IMR-90 (cell line): ENCODE data around the gene RAVER1.

Source experiments
- CHD1 ChIP-seq: IDR thresholded peaks from 2 replicates; pipeline ENCODE4 v1.6.1; 2012; ENCODE audit warnings: low read depth, low read length, improper control_type of control experiment
- FOS ChIP-seq: fragments of 150-350 bp; IDR thresholded peaks from 2 replicates; pipeline ENCODE4 v1.6.1; 2016; ENCODE audit warnings: low read depth, low read length
- MXI1 ChIP-seq: IDR thresholded peaks from 2 replicates; pipeline ENCODE4 v1.6.1; 2012; ENCODE audit warnings: low read depth, mild to moderate bottlenecking, low read length, moderate library complexity, borderline replicate concordance
- NFE2L2 ChIP-seq: fragments of 150-350 bp; IDR thresholded peaks from 2 replicates; pipeline ENCODE4 v1.6.1; 2016; ENCODE audit warnings: low read depth, mild to moderate bottlenecking, low read length
- POLR2A ChIP-seq: IDR thresholded peaks from 2 replicates; pipeline ENCODE4 v1.6.1; 2012; ENCODE audit warnings: mild to moderate bottlenecking, low read depth, low read length
- RFX5 ChIP-seq: IDR thresholded peaks from 2 replicates; pipeline ENCODE4 v1.8.0; 2012; ENCODE audit warnings: low read depth, mild to moderate bottlenecking, low read length, moderate library complexity
- SMC3 ChIP-seq: fragments of 150-350 bp; IDR thresholded peaks from 2 replicates; pipeline ENCODE4 v1.6.1; 2016; ENCODE audit warnings: low read depth, mild to moderate bottlenecking, antibody characterized with exemption, low read length, moderate library complexity
- TF ChIP-seq, protein P1 (sequence below): conservative IDR thresholded peaks from 2 replicates; pipeline ENCODE4 v1.5.1; 2012; ENCODE audit warnings: mild to moderate bottlenecking, low read depth, low read length, improper control_type of control experiment
- TF ChIP-seq, protein P2 (sequence below): fragments of 150-350 bp; IDR thresholded peaks from 2 replicates; pipeline ENCODE4 v1.6.1; 2016; ENCODE audit warnings: low read depth, mild to moderate bottlenecking, low read length, moderate library complexity, borderline replicate concordance
- TF ChIP-seq, protein P3 (sequence below): fragments of 150-350 bp; IDR thresholded peaks from 2 replicates; pipeline ENCODE4 v1.6.1; 2017; ENCODE audit warnings: mild to moderate bottlenecking, antibody characterized with exemption, low read length, low read depth

DNA sequence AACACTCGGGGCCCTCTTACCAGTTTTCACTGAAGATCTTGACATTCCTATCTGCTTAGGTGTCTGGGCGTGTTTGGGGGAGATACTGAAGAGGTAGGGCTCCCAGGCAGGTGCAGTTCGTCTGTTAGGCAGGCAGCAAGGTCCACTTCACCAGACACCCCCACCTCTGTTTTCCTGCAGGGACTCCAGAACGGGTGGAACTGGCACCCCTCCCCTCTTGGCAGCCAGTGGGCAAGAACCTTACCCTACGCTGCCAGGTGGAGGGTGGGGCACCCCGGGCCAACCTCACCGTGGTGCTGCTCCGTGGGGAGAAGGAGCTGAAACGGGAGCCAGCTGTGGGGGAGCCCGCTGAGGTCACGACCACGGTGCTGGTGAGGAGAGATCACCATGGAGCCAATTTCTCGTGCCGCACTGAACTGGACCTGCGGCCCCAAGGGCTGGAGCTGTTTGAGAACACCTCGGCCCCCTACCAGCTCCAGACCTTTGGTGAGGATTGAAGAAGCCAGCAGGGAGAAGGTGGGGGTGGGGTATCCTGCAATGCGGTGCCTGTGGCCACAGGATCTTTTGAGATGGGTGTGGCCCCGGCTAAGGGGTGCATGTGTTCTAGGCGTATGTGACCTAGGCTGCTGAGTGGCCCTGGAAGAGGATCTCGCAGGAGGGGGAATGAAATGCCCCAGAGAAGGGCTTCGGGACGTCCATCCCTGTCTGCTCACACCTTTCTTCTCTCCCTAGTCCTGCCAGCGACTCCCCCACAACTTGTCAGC, 49.8 kb downstream of the RAVER1 start:
- no peak for TF ChIP-seq POLR2A
- TF ChIP-seq, protein P1, sequence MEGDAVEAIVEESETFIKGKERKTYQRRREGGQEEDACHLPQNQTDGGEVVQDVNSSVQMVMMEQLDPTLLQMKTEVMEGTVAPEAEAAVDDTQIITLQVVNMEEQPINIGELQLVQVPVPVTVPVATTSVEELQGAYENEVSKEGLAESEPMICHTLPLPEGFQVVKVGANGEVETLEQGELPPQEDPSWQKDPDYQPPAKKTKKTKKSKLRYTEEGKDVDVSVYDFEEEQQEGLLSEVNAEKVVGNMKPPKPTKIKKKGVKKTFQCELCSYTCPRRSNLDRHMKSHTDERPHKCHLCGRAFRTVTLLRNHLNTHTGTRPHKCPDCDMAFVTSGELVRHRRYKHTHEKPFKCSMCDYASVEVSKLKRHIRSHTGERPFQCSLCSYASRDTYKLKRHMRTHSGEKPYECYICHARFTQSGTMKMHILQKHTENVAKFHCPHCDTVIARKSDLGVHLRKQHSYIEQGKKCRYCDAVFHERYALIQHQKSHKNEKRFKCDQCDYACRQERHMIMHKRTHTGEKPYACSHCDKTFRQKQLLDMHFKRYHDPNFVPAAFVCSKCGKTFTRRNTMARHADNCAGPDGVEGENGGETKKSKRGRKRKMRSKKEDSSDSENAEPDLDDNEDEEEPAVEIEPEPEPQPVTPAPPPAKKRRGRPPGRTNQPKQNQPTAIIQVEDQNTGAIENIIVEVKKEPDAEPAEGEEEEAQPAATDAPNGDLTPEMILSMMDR, result no peak
- no peak for TF ChIP-seq MXI1
- TF ChIP-seq FOS, result no peak
- TF ChIP-seq, protein P2, sequence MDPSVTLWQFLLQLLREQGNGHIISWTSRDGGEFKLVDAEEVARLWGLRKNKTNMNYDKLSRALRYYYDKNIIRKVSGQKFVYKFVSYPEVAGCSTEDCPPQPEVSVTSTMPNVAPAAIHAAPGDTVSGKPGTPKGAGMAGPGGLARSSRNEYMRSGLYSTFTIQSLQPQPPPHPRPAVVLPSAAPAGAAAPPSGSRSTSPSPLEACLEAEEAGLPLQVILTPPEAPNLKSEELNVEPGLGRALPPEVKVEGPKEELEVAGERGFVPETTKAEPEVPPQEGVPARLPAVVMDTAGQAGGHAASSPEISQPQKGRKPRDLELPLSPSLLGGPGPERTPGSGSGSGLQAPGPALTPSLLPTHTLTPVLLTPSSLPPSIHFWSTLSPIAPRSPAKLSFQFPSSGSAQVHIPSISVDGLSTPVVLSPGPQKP, result no peak
- no peak for TF ChIP-seq CHD1
- TF ChIP-seq, protein P3, sequence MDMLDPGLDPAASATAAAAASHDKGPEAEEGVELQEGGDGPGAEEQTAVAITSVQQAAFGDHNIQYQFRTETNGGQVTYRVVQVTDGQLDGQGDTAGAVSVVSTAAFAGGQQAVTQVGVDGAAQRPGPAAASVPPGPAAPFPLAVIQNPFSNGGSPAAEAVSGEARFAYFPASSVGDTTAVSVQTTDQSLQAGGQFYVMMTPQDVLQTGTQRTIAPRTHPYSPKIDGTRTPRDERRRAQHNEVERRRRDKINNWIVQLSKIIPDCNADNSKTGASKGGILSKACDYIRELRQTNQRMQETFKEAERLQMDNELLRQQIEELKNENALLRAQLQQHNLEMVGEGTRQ, result no peak
- no peak for TF ChIP-seq RFX5
- TF ChIP-seq SMC3, result no peak
- TF ChIP-seq NFE2L2, result no peak
